Effector CD4-positive, alpha-beta T cell (primary cell): ENCODE data around the gene DNAJC1.

Source experiments
- DNase-seq: peaks from one replicate; pipeline ENCODE4 v3.0.0-alpha.2; 2020

Gene DNAJC1

GRCh38 chr10:22005763-22006162, 2.2 kb upstream of the DNAJC1 start:
- no peak for DNase-seq

GRCh38 chr10:22003964-22004281, 393 bp upstream of the DNAJC1 start:
- no peak for DNase-seq

- DNase-seq: no peak
These were observed 846 bp downstream of the DNAJC1 start for GRCh38 chr10:22002591-22003176.

GRCh38 chr10:21995557-21995956, 8.0 kb downstream of the DNAJC1 start:
- DNase-seq: no peak

GRCh38 chr10:21993360-21994001, 10.0 kb downstream of the DNAJC1 start:
- DNase-seq: no peak

- no peak for DNase-seq
These were observed 11.7 kb downstream of the DNAJC1 start for GRCh38 chr10:21991785-21992184.

GRCh38 chr10:21990449-21990848, 13.1 kb downstream of the DNAJC1 start:
- no peak for DNase-seq

GRCh38 chr10:21989453-21990154, 13.9 kb downstream of the DNAJC1 start:
- no peak for DNase-seq

GRCh38 chr10:21985541-21985940, 18.0 kb downstream of the DNAJC1 start:
- no peak for DNase-seq

GRCh38 chr10:21981118-21981517, 22.4 kb downstream of the DNAJC1 start:
- no peak for DNase-seq

- DNase-seq: no peak
These were observed 22.8 kb downstream of the DNAJC1 start for GRCh38 chr10:21980691-21981090.

- DNase-seq: no peak
These were observed 25.2 kb downstream of the DNAJC1 start for GRCh38 chr10:21978191-21978862.

GRCh38 chr10:21976739-21977138, 26.8 kb downstream of the DNAJC1 start:
- no peak for DNase-seq

GRCh38 chr10:21976280-21976679, 27.2 kb downstream of the DNAJC1 start:
- DNase-seq: no peak

- DNase-seq: no peak
These were observed 28.0 kb downstream of the DNAJC1 start for GRCh38 chr10:21975378-21975990.

- DNase-seq: no peak
These were observed 30.9 kb downstream of the DNAJC1 start for GRCh38 chr10:21972584-21972983.

GRCh38 chr10:21969326-21970287, 33.9 kb downstream of the DNAJC1 start:
- DNase-seq: no peak

- DNase-seq: no peak
These were observed 38.4 kb downstream of the DNAJC1 start for GRCh38 chr10:21964983-21965665.

- DNase-seq: no peak
These were observed 41.2 kb downstream of the DNAJC1 start for GRCh38 chr10:21962358-21962757.

GRCh38 chr10:21961847-21962246, 41.7 kb downstream of the DNAJC1 start:
- no peak for DNase-seq

GRCh38 chr10:21959998-21960397, 43.5 kb downstream of the DNAJC1 start:
- DNase-seq: no peak

- no peak for DNase-seq
These were observed 48.8 kb downstream of the DNAJC1 start for GRCh38 chr10:21954690-21955089.
